DOHH2 (cell line): ENCODE measurements around the gene C14orf132.
"Not testable (repeated sequence)": the region's sequence is repeated elsewhere in the genome, so short reads cannot be mapped to it uniquely, and the experiment has no call there.

Source experiments
- H3F3A ChIP-seq: fragments of 200-600 bp; sonication (generic), shearing (Covaris generic); 2 replicates; pipeline ENCODE4 v1.6.0; 2016; ENCODE audit warnings: antibody characterized with exemption, mild to moderate bottlenecking; ENCODE audit not compliant: control insufficient read depth, insufficient read depth
- H3K27ac ChIP-seq: fragments of 200-600 bp; sonication (generic); 2 replicates; pipeline ENCODE4 v1.5.1; 2014; ENCODE audit warnings: low read depth, mild to moderate bottlenecking, low read length, moderate library complexity
- H3K27me3 ChIP-seq: fragments of 200-600 bp; sonication (generic); 2 replicates; pipeline ENCODE4 v1.6.1; 2014; ENCODE audit warnings: mild to moderate bottlenecking, low read length, mixed read lengths; ENCODE audit not compliant: control insufficient read depth
- H3K36me3 ChIP-seq: fragments of 200-600 bp; sonication (generic); 2 replicates; pipeline ENCODE4 v1.6.1; 2014; ENCODE audit warnings: mild to moderate bottlenecking, low read length, moderate library complexity, mixed read lengths; ENCODE audit not compliant: control insufficient read depth
- H3K4me1 ChIP-seq: fragments of 200-600 bp; sonication (generic); 2 replicates; pipeline ENCODE4 v1.6.1; 2014; ENCODE audit warnings: mild to moderate bottlenecking, low read length, mixed read lengths; ENCODE audit not compliant: control insufficient read depth
- H3K4me2 ChIP-seq: fragments of 200-600 bp; sonication (generic); 2 replicates; pipeline ENCODE4 v1.6.0; 2014; ENCODE audit warnings: mild to moderate bottlenecking, low read length, moderate library complexity
- H3K4me3 ChIP-seq: fragments of 200-600 bp; sonication (generic); 2 replicates; pipeline ENCODE4 v1.5.1; 2014; ENCODE audit warnings: mild to moderate bottlenecking, low read length, mixed read lengths
- H3K79me2 ChIP-seq: fragments of 200-600 bp; sonication (generic); 2 replicates; pipeline ENCODE4 v1.6.1; 2014; ENCODE audit warnings: mild to moderate bottlenecking, low read length, mixed read lengths; ENCODE audit not compliant: control insufficient read depth
- H3K9me2 ChIP-seq: fragments of 200-600 bp; sonication (generic); replicated peaks from 2 replicates; pipeline ENCODE4 v1.6.1; 2014; ENCODE audit warnings: mild to moderate bottlenecking, low read length, mixed read lengths; ENCODE audit not compliant: control insufficient read depth
- H3K9me3 ChIP-seq: fragments of 200-600 bp; sonication (generic); 2 replicates; pipeline ENCODE4 v1.6.1; 2014; ENCODE audit warnings: antibody characterized with exemption, low read length, mixed read lengths; ENCODE audit not compliant: control insufficient read depth, insufficient read depth
- H4K20me1 ChIP-seq: fragments of 200-600 bp; sonication (generic); 2 replicates; pipeline ENCODE4 v1.6.0; 2014; ENCODE audit warnings: low read depth, mild to moderate bottlenecking, antibody characterized with exemption, low read length, moderate library complexity; ENCODE audit not compliant: control insufficient read depth, insufficient read depth
- EZH2phosphoT487 ChIP-seq: fragments of 200-600 bp; sonication (generic); IDR thresholded peaks from 2 replicates; pipeline ENCODE4 v1.6.1; 2017; ENCODE audit warnings: borderline replicate concordance, mild to moderate bottlenecking, antibody characterized with exemption, low read length, moderate library complexity, mixed read lengths
- TF ChIP-seq, protein P1 (sequence below): fragments of 200-600 bp; sonication (generic); IDR thresholded peaks from one replicate; pipeline ENCODE4 v1.5.1; 2014; ENCODE audit warnings: antibody characterized with exemption, mild to moderate bottlenecking, low read depth, low read length; ENCODE audit not compliant: poor library complexity, severe bottlenecking

Gene C14orf132

DNA sequence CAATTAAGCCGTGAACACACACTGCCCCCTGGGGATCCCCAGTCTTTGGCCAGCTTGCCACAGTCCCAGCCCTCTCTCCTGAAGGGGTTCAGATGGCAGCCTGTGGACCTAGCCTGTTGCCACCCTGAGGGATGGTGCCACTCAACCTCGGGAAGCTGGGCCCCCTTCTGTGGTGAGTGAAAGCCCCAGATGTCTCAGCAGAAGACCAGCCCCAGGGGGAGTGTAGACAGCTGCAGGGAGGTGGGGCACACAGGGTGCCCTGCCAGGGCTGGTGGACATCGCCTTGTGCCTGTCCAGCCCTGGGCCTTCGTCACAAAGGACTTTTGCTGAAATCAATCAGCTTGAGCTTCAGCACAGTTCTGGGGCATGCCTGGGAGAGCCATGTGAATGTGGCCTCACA is 32.4 kb downstream of the C14orf132 start:
- H3K36me3 ChIP-seq: no peaks in the 10 kb centered on the region
- no peak overlapping the region for H3K4me3 ChIP-seq
- H3K4me1 ChIP-seq: no peaks in the 10 kb centered on the region
- no peaks in the 10 kb centered on the region for H4K20me1 ChIP-seq
- no peaks in the 10 kb centered on the region for H3K9me2 ChIP-seq
- TF ChIP-seq EZH2phosphoT487: no peak
- TF ChIP-seq, protein P1, sequence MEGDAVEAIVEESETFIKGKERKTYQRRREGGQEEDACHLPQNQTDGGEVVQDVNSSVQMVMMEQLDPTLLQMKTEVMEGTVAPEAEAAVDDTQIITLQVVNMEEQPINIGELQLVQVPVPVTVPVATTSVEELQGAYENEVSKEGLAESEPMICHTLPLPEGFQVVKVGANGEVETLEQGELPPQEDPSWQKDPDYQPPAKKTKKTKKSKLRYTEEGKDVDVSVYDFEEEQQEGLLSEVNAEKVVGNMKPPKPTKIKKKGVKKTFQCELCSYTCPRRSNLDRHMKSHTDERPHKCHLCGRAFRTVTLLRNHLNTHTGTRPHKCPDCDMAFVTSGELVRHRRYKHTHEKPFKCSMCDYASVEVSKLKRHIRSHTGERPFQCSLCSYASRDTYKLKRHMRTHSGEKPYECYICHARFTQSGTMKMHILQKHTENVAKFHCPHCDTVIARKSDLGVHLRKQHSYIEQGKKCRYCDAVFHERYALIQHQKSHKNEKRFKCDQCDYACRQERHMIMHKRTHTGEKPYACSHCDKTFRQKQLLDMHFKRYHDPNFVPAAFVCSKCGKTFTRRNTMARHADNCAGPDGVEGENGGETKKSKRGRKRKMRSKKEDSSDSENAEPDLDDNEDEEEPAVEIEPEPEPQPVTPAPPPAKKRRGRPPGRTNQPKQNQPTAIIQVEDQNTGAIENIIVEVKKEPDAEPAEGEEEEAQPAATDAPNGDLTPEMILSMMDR: no peak
- no peaks in the 10 kb centered on the region for H3K9me3 ChIP-seq
- no peak overlapping the region for H3K4me2 ChIP-seq
- H3K27me3 ChIP-seq: no peaks in the 10 kb centered on the region
- H3K27ac ChIP-seq: no peak overlapping the region
- no peaks in the 10 kb centered on the region for H3F3A ChIP-seq
- H3K79me2 ChIP-seq: no peaks in the 10 kb centered on the region

- no peaks in the 10 kb centered on the region for H3K9me2 ChIP-seq
- no peaks in the 10 kb centered on the region for H3F3A ChIP-seq
- H3K4me3 ChIP-seq: no peak overlapping the region
- H3K27ac ChIP-seq: no peak overlapping the region
- peaks cover 4% of the 10 kb centered on the region for H3K27me3 ChIP-seq
- no peaks in the 10 kb centered on the region for H4K20me1 ChIP-seq
- H3K36me3 ChIP-seq: no peaks in the 10 kb centered on the region
- H3K4me1 ChIP-seq: no peaks in the 10 kb centered on the region
- no peak for TF ChIP-seq EZH2phosphoT487
- TF ChIP-seq, protein P1: no peak
- H3K79me2 ChIP-seq: no peaks in the 10 kb centered on the region
- no peaks in the 10 kb centered on the region for H3K9me3 ChIP-seq
- no peak overlapping the region for H3K4me2 ChIP-seq
Measured at GRCh38 chr14:96072076-96072475, 32.9 kb downstream of the C14orf132 start.

DNA sequence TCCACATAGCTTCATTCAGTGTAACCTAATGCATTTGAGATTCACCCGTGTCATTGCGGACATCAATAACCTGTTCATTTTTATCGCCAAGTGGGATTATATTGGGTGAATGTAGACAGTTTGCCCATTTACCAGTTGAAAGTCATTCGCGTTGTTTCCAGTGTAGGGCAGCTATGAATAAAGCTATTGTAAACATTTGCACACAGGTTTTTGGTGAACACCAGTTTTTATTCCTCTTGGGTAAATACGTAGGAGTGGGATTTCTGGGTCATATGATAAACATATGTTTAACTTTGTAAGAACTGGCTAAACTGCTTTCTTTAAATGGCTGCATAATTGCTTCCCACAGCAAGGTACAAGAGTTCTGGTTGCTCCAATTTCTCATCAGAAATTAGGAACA is 33.6 kb downstream of the C14orf132 start:
- TF ChIP-seq EZH2phosphoT487: no peak
- TF ChIP-seq, protein P1: no peak
- Histone ChIP-seq H3K79me2 (no peaks in the 10 kb centered on the region), H3K4me1 (no peaks in the 10 kb centered on the region)

GRCh38 chr14:96073260-96074039 is 34.3 kb downstream of the C14orf132 start:
- not testable (repeated sequence) for H3K9me2 ChIP-seq, H3K79me2 ChIP-seq, H3K27ac ChIP-seq, H3K36me3 ChIP-seq, H3K4me1 ChIP-seq, H4K20me1 ChIP-seq, H3F3A ChIP-seq, H3K27me3 ChIP-seq, H3K9me3 ChIP-seq, H3K4me2 ChIP-seq, H3K4me3 ChIP-seq

More for the DNA sequence above, 33.6 kb downstream of the C14orf132 start:
- Histone ChIP-seq H3K4me3 (no peak overlapping the region), H3K9me3 (no peaks in the 10 kb centered on the region), H3K9me2 (no peaks in the 10 kb centered on the region), H3K27me3 (peaks cover 6% of the 10 kb centered on the region), H3K36me3 (no peaks in the 10 kb centered on the region), H3K27ac (no peak overlapping the region), H3F3A (no peaks in the 10 kb centered on the region), H3K4me2 (no peak overlapping the region), H4K20me1 (no peaks in the 10 kb centered on the region)
